SK-N-SH (cell line): Measurements from ENCODE around the gene TRIM65. TPM values are rescaled to one million over a fixed set of nuclear protein-coding genes. Genes with fewer than 3 reads are reported as not detected.

Source experiments
- CTCF ChIA-PET: fragments of 300-600, 350-600 bp; formaldehyde crosslinking; extraction: SDS; loops from one replicate; lab custom pipeline; 2021; lab: Yijun Ruan, JAX
- POLR2A ChIA-PET: fragments of 350-600 bp; sonication (Branson Sonifier 250); formaldehyde crosslinking; extraction: SDS; loops from one replicate; lab custom pipeline; 2020; ENCODE audit warnings: antibody characterized with exemption, inconsistent platforms; lab: Yijun Ruan, JAX
- DNase-seq: peaks from one replicate; pipeline ENCODE4 v3.0.0; 2012
- H2AFZ ChIP-seq: fragments of 200-600 bp; sonication (generic); 2 replicates; pipeline ENCODE4 v1.8.1; 2016; ENCODE audit warnings: antibody characterized with exemption, mild to moderate bottlenecking, low read depth
- H3F3A ChIP-seq: fragments of 200-600 bp; sonication (generic); replicated peaks from 2 replicates; pipeline ENCODE3; 2016; ENCODE audit warnings: antibody characterized with exemption, mild to moderate bottlenecking; ENCODE audit not compliant: insufficient read depth
- H3K27ac ChIP-seq, 2 experiments: fragments of 200-500 bp in 1 of 2; fragments of 200-600 bp in 1 of 2; sonication (Bioruptor generic) in 1 of 2; sonication (generic), shearing (Covaris generic) in 1 of 2; 2 replicates each; pipeline versions ENCODE4 v1.5.1 to v1.6.1; 2014 to 2016; ENCODE audit warnings: low read depth in 2 of 2, inconsistent platforms in 1 of 2, low read length in 1 of 2, mild to moderate bottlenecking in 1 of 2, mixed read lengths in 1 of 2
- H3K27me3 ChIP-seq: fragments of 200-600 bp; sonication (generic), shearing (Covaris generic); 2 replicates; pipeline ENCODE4 v1.6.1; 2016; ENCODE audit warnings: mixed run types; ENCODE audit not compliant: insufficient read depth
- H3K36me3 ChIP-seq, 2 experiments: fragments of 200-500 bp in 1 of 2; fragments of 200-600 bp in 1 of 2; sonication (Bioruptor generic) in 1 of 2; sonication (generic) in 1 of 2; replicated peaks in 1 of 2; 2 replicates each; pipeline versions ENCODE3 to v1.5.1; 2014 to 2016; ENCODE audit warnings: low read length in 1 of 2, mild to moderate bottlenecking in 1 of 2; ENCODE audit not compliant: insufficient read depth in 2 of 2, control insufficient read depth in 1 of 2
- H3K4me1 ChIP-seq, 2 experiments: fragments of 200-500 bp in 1 of 2; fragments of 200-600 bp in 1 of 2; sonication (Bioruptor generic) in 1 of 2; sonication (generic), shearing (Covaris generic) in 1 of 2; 2 replicates each; pipeline versions ENCODE4 v1.5.1 to v1.6.1; 2014 to 2016; ENCODE audit warnings: low read depth in 1 of 2, low read length in 1 of 2, mixed run types in 1 of 2; ENCODE audit not compliant: insufficient read depth in 2 of 2, control insufficient read depth in 1 of 2
- H3K4me2 ChIP-seq: fragments of 200-600 bp; sonication (generic), shearing (Covaris generic); 2 replicates; pipeline ENCODE4 v1.6.1; 2017; ENCODE audit warnings: mixed run types
- H3K4me3 ChIP-seq, 2 experiments: fragments of 200-500 bp in 1 of 2; fragments of 200-600 bp in 1 of 2; sonication (Bioruptor generic) in 1 of 2; sonication (generic), shearing (Covaris generic) in 1 of 2; 2 replicates each; pipeline versions ENCODE4 v1.5.1 to v1.8.1; 2014 to 2016; ENCODE audit warnings: low read depth in 2 of 2, inconsistent platforms in 1 of 2, low read length in 1 of 2, mild to moderate bottlenecking in 1 of 2, mixed read lengths in 1 of 2, moderate library complexity in 1 of 2
- H3K79me2 ChIP-seq: fragments of 200-600 bp; sonication (generic); 2 replicates; pipeline ENCODE4 v1.8.1; 2017; ENCODE audit warnings: mild to moderate bottlenecking; ENCODE audit not compliant: insufficient read depth
- H3K9ac ChIP-seq: fragments of 200-600 bp; sonication (generic); 2 replicates; pipeline ENCODE4 v1.6.1; 2017; ENCODE audit warnings: mixed run types
- H3K9me2 ChIP-seq: fragments of 200-600 bp; sonication (generic); 2 replicates; pipeline ENCODE4 v1.6.1; 2017; ENCODE audit warnings: mixed run types
- H3K9me3 ChIP-seq: fragments of 200-600 bp; sonication (generic); 2 replicates; pipeline ENCODE4 v1.6.1; 2017; ENCODE audit warnings: mixed run types, mild to moderate bottlenecking, moderate library complexity
- H4K20me1 ChIP-seq: fragments of 200-600 bp; sonication (generic); 2 replicates; pipeline ENCODE4 v1.6.1; 2017; ENCODE audit warnings: mild to moderate bottlenecking, mixed run types; ENCODE audit not compliant: insufficient read depth
- CTCF ChIP-seq: fragments of 200-600 bp; sonication (generic); IDR thresholded peaks from 2 replicates; pipeline ENCODE4 v1.6.1; 2017; ENCODE audit warnings: antibody characterized with exemption, mild to moderate bottlenecking, moderate library complexity
- EP300 ChIP-seq, 2 experiments: IDR thresholded peaks; 2 replicates each; pipeline versions ENCODE4 v1.4.0 to v1.6.1; 2012; ENCODE audit warnings: borderline replicate concordance in 1 of 2, low read depth in 1 of 2, low read length in 1 of 2
- FOXJ3 ChIP-seq: sonication (generic); formaldehyde crosslinking; IDR thresholded peaks from 2 replicates; pipeline ENCODE4 v1.5.1; 2020; ENCODE audit warnings: mild to moderate bottlenecking, missing genetic modification reagents
- FOXM1 ChIP-seq: IDR thresholded peaks from 2 replicates; pipeline ENCODE4 v1.4.0; 2012; ENCODE audit warnings: low read depth, mild to moderate bottlenecking
- IRF3 ChIP-seq: fragments of 150-350 bp; IDR thresholded peaks from 2 replicates; pipeline ENCODE4 v1.6.1; 2016; ENCODE audit warnings: mild to moderate bottlenecking, low read depth, low read length
- MAX ChIP-seq: IDR thresholded peaks from 2 replicates; pipeline ENCODE4 v1.4.0; 2012; ENCODE audit warnings: low read depth
- MEF2A ChIP-seq: IDR thresholded peaks from 2 replicates; pipeline ENCODE4 v1.4.0; 2012; ENCODE audit warnings: low read depth, borderline replicate concordance
- NRF1 ChIP-seq: IDR thresholded peaks from 2 replicates; pipeline ENCODE4 v1.6.1; 2012; ENCODE audit warnings: low read depth, mild to moderate bottlenecking, low read length
- RAD21 ChIP-seq: IDR thresholded peaks from 2 replicates; pipeline ENCODE4 v1.6.1; 2012; ENCODE audit warnings: mild to moderate bottlenecking, low read length
- REST ChIP-seq: IDR thresholded peaks from 2 replicates; pipeline ENCODE4 v1.6.1; 2012; ENCODE audit warnings: mild to moderate bottlenecking, low read depth, low read length, moderate library complexity
- SMC3 ChIP-seq: IDR thresholded peaks from 2 replicates; pipeline ENCODE4 v1.6.1; 2012; ENCODE audit warnings: low read depth, low read length, improper control_type of control experiment
- TAF1 ChIP-seq: IDR thresholded peaks from 2 replicates; pipeline ENCODE4 v1.6.1; 2012; ENCODE audit warnings: low read depth, mild to moderate bottlenecking, low read length, moderate library complexity, borderline replicate concordance
- USF1 ChIP-seq: IDR thresholded peaks from 2 replicates; pipeline ENCODE4 v1.4.0; 2012; ENCODE audit warnings: low read depth, borderline replicate concordance
- USF2 ChIP-seq: fragments of 150-350 bp; IDR thresholded peaks from 2 replicates; pipeline ENCODE4 v1.6.1; 2017; ENCODE audit warnings: antibody characterized with exemption, low read length, low read depth, borderline replicate concordance
- WGBS: methylation state at CpG from one replicate; pipeline ENCODE4 v1.1.6; 2017; ENCODE audit warnings: low lambda C conversion rate; 5-methylcytosine and 5-hydroxymethylcytosine counted together
- polyA plus RNA-seq, 3 experiments: library from polyadenylated mRNA; depleted of rRNA; stranded (reverse); fragments of >200 nt; gene quantifications; 2 replicates each; pipeline ENCODE4 v1.2.3, GENCODE V29; 2012

Gene TRIM65
- polyA plus RNA-seq, 1 of the 3 experiments (the other 2 are of a cell fraction): 13.1 TPM

- TF ChIP-seq CTCF (no peak), NRF1 (no peak), FOXJ3 (CRISPR knock-in tag) (no peak), IRF3 (no peak), EP300 (IDR thresholded peaks at IDR 0.05; ENCODE audit: borderline replicate concordance in 1 of 2, low read depth in 1 of 2, low read length in 1 of 2) (no peak), USF1 (no peak), MEF2A (no peak), FOXM1 (no peak), SMC3 (no peak), MAX (no peak)
Observed at GRCh38 chr17:75847614-75848522, 48.9 kb downstream of the TRIM65 start (continued).

GRCh38 chr17:75846692-75847613 lies 49.8 kb downstream of the TRIM65 start:
- 93% methylated on average over 32 of the region's 34 CpGs for WGBS
- Histone ChIP-seq H3K9ac (no peak overlapping the region), H3K4me2 (no peak overlapping the region), H3K4me3 (no peak overlapping the region), H3K79me2 (peaks cover 7% of the 10 kb centered on the region), H4K20me1 (no peaks in the 10 kb centered on the region), H3K9me3 (no peaks in the 10 kb centered on the region), H3F3A (no peaks in the 10 kb centered on the region), H3K4me1 (peaks cover 4 to 34% of the 10 kb centered on the region in 2 experiments; a peak in 3 of 4 replicates), H3K36me3 (peaks cover 28 to 51% of the 10 kb centered on the region in 2 experiments), H3K9me2 (no peaks in the 10 kb centered on the region), H3K27ac (no peak overlapping the region), H3K27me3 (no peaks in the 10 kb centered on the region), H2AFZ (no peak overlapping the region)
- ChIA-PET CTCF (interaction anchor here (0.7 to 16.1 kb wide), 20 partner anchors 9 to 485 kb away, joined by 3 to 326 read pairs (median 5); partner anchors contain the start of genes TRIM47, TRIM65 and WBP2), POLR2A (interaction anchor here (0.7 to 4.8 kb wide), 4 partner anchors 9 to 69 kb away, joined by 3 to 38 read pairs (median 17); partner anchors contain the start of gene WBP2)
- no peak for DNase-seq
- TF ChIP-seq RAD21: no peak
- no peak for TF ChIP-seq USF1
- TF ChIP-seq REST: no peak
- no peak for TF ChIP-seq SMC3
- no peak for TF ChIP-seq USF2
- TF ChIP-seq NRF1: no peak
- no peak for TF ChIP-seq FOXM1
- TF ChIP-seq TAF1: no peak
